Stomach (tissue), 4 donors: ENCODE measurements around the gene MRTO4.

Experiments used
- EP300 ChIP-seq: sonication (generic); formaldehyde crosslinking; IDR thresholded peaks from one replicate; pipeline ENCODE4 v1.6.1; 2017; ENCODE audit warnings: antibody characterized with exemption
- POLR2A ChIP-seq, 4 donors: fragments of 450-650 bp; IDR thresholded peaks; one replicate each; pipeline ENCODE4 v1.6.1; 2016; ENCODE audit warnings: antibody characterized with exemption in 4 of 4, control low read depth in 2 of 4, mild to moderate bottlenecking in 1 of 4, moderate library complexity in 1 of 4
- POLR2AphosphoS5 ChIP-seq, 3 donors: sonication (generic); formaldehyde crosslinking; IDR thresholded peaks; one replicate each; pipeline ENCODE4 v1.6.1; 2016; ENCODE audit warnings: antibody characterized with exemption in 3 of 3
- TF ChIP-seq, protein P1 (sequence below), 7 experiments: fragments of 450-650 bp in 4 of 7; fragments of 200-600 bp in 3 of 7; sonication (generic) in 3 of 7; IDR thresholded peaks; one replicate each; pipeline ENCODE4 v1.5.1; 2016 to 2019; ENCODE audit warnings: antibody characterized with exemption in 7 of 7, control low read depth in 2 of 7, mild to moderate bottlenecking in 1 of 7

DNA sequence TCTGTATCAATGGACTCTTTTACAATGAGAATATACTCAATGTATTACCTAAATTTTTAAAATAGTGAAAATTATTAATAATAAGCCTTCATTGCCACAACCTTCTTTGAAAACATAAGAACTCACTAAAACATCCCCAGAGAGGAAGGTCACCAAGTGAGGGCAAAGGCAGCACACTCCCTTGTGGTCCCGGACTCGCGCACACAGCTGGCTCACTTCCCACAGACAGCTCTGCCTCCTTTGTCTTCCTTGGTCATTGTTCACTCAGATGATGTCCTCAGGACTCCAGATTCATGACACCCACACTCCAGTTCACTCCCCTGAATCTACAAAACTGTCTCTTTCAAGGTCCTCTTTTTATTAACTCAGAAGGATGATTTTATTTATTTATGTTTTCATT, 22.4 kb upstream of the MRTO4 start:
- TF ChIP-seq, protein P1, sequence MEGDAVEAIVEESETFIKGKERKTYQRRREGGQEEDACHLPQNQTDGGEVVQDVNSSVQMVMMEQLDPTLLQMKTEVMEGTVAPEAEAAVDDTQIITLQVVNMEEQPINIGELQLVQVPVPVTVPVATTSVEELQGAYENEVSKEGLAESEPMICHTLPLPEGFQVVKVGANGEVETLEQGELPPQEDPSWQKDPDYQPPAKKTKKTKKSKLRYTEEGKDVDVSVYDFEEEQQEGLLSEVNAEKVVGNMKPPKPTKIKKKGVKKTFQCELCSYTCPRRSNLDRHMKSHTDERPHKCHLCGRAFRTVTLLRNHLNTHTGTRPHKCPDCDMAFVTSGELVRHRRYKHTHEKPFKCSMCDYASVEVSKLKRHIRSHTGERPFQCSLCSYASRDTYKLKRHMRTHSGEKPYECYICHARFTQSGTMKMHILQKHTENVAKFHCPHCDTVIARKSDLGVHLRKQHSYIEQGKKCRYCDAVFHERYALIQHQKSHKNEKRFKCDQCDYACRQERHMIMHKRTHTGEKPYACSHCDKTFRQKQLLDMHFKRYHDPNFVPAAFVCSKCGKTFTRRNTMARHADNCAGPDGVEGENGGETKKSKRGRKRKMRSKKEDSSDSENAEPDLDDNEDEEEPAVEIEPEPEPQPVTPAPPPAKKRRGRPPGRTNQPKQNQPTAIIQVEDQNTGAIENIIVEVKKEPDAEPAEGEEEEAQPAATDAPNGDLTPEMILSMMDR (IDR thresholded peaks at IDR 0.05): no peak
- TF ChIP-seq POLR2A (IDR thresholded peaks at IDR 0.05) (no peak), POLR2AphosphoS5 (IDR thresholded peaks at IDR 0.05) (no peak), EP300 (no peak)
